GM21737 (cell line): ENCODE measurements around the gene SPNS3.

Source experiments
- ATAC-seq: cut with Tn5 transposase; IDR thresholded peaks from one replicate; pipeline ENCODE4 v1.9.1; 2021; ENCODE audit warnings: mild to moderate bottlenecking, moderate library complexity; ENCODE audit not compliant: unreplicated experiment

SPNS3 gene

DNA sequence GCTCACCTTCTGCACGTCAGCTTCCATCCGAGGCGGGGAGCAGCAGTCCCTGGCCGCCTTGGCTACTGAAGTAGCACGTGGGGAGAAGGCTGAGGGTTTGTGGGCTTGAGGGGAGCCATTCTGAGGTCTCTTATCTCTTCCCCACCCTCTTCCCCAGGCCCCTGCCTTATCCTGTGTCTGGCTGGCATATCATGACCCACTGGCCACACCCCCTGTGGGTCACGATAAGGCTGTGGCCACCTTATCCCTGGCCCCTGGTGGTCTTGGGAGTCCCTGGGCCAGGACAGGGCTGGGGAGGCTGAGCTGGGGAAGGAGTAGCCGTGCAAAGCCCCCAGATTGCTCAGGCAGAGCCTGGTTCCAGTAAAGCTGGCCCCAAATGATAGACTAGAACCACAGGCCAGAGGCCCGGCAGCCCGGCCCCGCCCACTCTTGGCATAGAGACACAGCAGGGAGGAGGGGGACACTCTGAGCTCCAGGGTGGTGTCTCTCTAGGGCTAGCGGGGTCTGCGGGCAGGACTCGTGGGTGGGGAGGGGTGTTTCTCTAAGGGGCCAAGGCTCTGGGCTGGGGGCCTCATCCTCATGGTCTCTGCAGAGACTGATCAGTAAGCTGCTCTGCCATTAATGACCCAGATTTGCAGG lies 72.6 kb downstream of the SPNS3 start:
- no peak for ATAC-seq

DNA sequence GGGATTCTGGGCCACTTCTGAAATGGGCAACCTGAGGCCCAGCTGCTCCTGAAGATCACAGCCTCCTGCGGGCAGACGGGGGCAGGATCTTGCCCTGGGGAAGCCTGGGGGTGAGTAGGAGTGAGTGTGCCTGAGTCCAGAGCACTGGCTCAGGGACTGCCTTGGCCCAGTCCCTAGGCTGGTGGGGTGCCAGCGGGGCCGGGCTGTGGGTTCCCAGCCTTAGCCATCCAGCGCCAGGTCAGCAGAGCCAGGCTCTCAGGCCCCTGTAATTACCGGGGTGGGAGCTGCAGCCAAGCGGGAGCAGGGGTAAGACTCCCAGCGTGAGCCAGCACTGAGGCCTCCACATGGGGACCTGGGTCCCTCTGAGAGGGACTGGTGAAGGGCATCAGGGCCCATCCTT lies 73.2 kb downstream of the SPNS3 start:
- ATAC-seq = no peak

GRCh38 chr17:4507361-4508111 lies 73.8 kb downstream of the SPNS3 start:
- ATAC-seq = no peak

- ATAC-seq = no peak
Measured at GRCh38 chr17:4508207-4508606, 74.5 kb downstream of the SPNS3 start.

- no peak for ATAC-seq
Measured at GRCh38 chr17:4509401-4509800, 75.7 kb downstream of the SPNS3 start.

DNA sequence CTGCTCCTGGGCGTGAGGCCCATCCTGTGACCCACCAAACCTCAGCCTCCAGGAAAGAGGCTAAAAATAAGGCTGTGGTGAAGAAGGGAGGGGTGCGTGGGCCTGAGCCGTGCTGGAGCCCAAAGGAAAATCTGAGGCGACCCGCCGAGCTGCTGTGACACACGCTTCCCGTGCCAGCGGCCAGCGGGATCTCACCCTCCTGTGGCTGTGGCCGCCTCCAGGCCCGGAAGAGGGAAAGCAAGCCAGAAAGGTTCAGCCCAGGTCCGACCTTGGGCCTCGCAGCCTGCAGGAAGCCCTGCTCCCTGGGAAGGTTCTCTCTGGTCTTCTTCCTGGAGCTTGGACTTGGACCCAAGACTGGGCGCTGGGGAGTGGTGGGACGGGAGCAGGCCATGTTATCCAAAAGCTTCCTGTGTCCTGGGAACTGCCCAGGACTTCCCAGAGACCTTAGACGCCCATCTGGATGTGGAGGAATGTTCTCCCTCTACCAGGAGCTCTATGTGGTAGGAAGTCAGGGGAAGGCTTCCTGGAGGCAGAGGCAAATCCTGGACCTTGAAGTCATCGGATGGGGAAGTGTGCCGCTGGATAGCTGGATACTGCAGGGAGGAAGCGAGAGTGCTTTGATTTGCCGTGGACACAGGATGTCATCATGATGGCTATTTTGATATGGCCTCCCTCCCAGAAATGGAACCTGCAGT lies 76.3 kb downstream of the SPNS3 start:
- ATAC-seq = no peak

GRCh38 chr17:4510618-4510941 lies 76.8 kb downstream of the SPNS3 start:
- ATAC-seq = no peak

DNA sequence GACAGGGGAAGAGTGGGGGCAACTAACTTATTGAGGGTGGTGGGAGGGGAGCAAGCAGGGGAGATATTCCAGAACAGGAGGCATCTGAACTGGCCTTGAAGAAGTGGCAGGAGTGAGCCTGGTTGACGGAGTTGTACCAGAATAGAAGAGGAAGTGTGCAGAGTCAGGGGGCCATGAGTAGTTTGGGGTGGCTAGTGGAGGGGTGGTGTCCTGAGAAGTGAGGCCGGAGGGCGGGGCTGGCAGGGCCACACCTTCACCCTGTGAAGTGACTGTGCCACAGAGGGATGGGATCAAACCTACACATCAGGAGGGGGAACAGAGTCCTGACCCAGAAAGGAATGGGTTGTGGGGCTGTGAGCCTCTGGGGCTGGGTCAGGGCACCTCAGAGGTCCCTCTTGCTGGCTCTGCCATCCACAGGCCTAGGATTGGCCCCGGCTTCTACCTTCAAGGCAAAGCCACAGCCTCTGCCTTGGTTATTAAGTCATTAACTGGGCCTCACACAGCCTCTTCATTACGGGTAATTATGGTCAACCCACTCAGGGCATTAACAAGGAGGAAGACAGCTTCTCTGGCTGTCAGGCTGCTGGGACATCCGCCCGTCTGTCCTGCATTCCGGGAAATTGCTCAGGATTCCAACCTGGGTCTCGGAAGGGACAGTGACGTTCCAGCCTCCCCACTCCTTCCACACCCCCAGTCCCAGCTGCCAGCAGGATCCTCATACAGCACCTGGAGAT lies 77.6 kb downstream of the SPNS3 start:
- ATAC-seq = no peak

GRCh38 chr17:4512156-4513112 lies 78.7 kb downstream of the SPNS3 start:
- ATAC-seq = no peak

GRCh38 chr17:4513113-4514032 lies 79.6 kb downstream of the SPNS3 start:
- no peak for ATAC-seq

- no peak for ATAC-seq
Measured at GRCh38 chr17:4514206-4514605, 80.5 kb downstream of the SPNS3 start.

- no peak for ATAC-seq
Measured at GRCh38 chr17:4514779-4515178, 81.0 kb downstream of the SPNS3 start.

GRCh38 chr17:4515501-4515900 lies 81.8 kb downstream of the SPNS3 start:
- ATAC-seq = no peak

DNA sequence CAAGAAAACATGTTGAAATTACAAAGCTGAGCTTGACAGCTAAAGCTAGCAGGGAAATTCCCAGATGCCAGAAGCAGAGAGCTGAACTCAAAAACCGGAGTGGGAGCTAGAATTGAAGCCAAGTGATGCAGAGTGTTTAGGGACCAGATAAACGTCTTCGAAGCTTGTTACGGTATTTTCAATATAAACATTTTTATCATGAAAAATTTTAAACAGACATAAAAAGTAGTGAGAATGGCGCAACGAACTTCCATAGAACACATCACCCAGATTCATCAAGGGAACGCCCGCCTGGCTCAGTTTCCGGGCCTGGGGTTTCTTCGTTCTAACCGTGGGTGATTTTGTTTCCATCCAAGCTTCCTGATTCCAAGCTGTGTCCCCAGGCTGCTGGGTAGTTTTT lies 83.0 kb downstream of the SPNS3 start:
- no peak for ATAC-seq

GRCh38 chr17:4518901-4519300 lies 85.2 kb downstream of the SPNS3 start:
- ATAC-seq = no peak

DNA sequence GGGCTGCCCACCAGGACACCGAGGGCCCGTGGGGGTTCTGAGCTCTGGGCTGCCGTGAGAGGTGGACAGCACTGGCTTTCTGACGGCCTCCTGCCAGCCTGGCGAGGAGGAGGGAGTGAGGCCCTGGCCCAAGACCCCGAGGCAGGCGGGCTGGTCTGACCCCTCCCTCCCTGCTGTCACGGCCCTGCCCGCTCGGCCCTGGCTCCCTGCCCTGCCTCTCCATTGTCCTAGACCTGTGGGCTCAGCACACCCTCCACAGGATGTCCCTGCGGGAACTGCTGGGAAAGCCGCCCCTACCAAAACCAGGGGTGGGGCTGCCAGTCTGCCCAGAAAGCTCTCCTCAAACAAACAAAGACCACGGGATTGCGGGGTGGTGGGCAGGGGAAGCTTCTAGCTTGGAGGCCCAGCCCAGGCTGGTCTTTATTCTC lies 85.6 kb downstream of the SPNS3 start:
- no peak for ATAC-seq

DNA sequence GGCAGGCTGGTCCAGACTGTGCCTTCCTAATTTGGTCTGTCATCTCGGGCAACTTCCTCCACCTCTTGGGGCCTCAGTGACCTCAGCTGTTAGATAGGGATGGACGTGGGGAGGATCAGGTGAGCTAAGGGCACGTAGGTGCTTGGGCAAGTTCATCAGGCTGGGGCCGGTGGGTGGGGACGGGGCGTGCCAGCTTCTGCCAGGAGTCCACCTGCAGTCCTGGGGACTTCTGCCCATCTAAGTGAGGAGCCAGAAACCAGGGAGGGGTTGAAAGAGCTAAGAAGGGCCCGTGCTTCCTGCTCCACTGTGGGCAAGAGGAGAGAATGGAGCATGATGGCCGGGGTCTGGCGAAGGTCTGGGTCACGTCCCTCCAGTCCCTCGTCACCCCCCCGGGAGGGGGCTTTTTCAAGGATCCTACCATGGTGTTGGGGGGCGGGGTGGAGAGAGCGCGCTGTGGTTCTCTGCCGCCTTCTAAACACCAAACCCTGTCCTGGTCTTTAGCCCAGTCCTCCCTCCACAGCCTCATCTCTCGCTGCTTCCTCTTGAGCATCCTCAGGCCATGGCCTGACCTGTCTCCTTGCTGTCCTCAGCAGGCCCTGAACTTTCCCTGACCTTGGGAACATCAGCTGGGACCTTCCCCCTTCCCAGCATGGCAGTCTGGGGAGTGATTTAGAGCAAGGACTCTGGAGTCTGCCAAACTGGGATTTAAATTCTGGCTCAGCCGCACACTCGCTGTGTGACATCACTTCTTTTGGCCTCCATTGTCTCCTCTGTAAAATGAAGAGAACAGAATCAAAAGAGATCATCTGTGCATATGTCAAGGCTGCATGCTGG lies 86.5 kb downstream of the SPNS3 start:
- no peak for ATAC-seq

GRCh38 chr17:4520894-4521600 lies 87.3 kb downstream of the SPNS3 start:
- ATAC-seq = no peak
